Measurements from ENCODE around the gene OCA2. TPM values are rescaled to one million over a fixed set of nuclear protein-coding genes. Genes with fewer than 3 reads are reported as not detected.

The OCA2 gene
- polyA plus RNA-seq, 1 experiment, result not detected

- POLR2A ChIA-PET, result no interaction called here
- H3K4me3 ChIP-seq (ENCODE audit: low read depth, low read length), result no peak overlapping the region
- peaks cover 18% of the 10 kb centered on the region for H3K9me3 ChIP-seq (ENCODE audit: control insufficient read depth, insufficient read depth, low read length)
- H3K27me3 ChIP-seq (ENCODE audit: control insufficient read depth, insufficient read depth, low read length), result no peaks in the 10 kb centered on the region
- DNase-seq (ENCODE audit: low read depth, low spot score), result no peak
- CTCF ChIA-PET, result no interaction called here
- H3K27ac ChIP-seq (ENCODE audit: low read depth, low read length), result no peak overlapping the region
- TF ChIP-seq, protein P1, sequence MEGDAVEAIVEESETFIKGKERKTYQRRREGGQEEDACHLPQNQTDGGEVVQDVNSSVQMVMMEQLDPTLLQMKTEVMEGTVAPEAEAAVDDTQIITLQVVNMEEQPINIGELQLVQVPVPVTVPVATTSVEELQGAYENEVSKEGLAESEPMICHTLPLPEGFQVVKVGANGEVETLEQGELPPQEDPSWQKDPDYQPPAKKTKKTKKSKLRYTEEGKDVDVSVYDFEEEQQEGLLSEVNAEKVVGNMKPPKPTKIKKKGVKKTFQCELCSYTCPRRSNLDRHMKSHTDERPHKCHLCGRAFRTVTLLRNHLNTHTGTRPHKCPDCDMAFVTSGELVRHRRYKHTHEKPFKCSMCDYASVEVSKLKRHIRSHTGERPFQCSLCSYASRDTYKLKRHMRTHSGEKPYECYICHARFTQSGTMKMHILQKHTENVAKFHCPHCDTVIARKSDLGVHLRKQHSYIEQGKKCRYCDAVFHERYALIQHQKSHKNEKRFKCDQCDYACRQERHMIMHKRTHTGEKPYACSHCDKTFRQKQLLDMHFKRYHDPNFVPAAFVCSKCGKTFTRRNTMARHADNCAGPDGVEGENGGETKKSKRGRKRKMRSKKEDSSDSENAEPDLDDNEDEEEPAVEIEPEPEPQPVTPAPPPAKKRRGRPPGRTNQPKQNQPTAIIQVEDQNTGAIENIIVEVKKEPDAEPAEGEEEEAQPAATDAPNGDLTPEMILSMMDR (IDR thresholded peaks at IDR 0.05; ENCODE audit: low read depth, low read length), result no peak
Observed at GRCh38 chr15:27873828-27874227, 225.3 kb downstream of the OCA2 start.

DNA sequence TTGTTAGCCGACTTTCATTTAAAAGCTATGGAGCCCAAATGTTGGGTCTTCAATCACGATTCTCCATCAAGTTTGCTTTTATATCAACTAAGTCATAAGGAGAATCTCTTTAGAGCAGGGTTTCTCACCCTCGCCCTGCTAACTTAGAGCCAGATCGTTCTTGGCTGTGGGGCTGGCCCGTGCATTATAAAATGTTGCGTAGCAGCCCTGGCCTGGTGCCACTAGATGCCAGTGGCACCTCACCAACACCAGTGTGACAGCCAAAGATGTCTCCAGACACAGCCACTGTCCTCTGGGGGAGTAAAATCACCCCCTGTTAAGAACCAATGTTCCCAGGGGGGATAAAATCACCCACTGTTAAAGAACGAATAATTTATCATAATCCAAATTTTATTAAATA is 226.1 kb downstream of the OCA2 start:
- H3K27ac ChIP-seq (ENCODE audit: low read depth, low read length), result no peak overlapping the region
- ChIA-PET POLR2A (no interaction called here), CTCF (no interaction called here)
- no peak overlapping the region for H3K4me3 ChIP-seq (ENCODE audit: low read depth, low read length)
- no peaks in the 10 kb centered on the region for H3K27me3 ChIP-seq (ENCODE audit: control insufficient read depth, insufficient read depth, low read length)
- H3K9me3 ChIP-seq (ENCODE audit: control insufficient read depth, insufficient read depth, low read length), result peaks cover 18% of the 10 kb centered on the region
- TF ChIP-seq, protein P1 (IDR thresholded peaks at IDR 0.05; ENCODE audit: low read depth, low read length), result no peak
- no peak for DNase-seq (ENCODE audit: low read depth, low spot score)

- no peak overlapping the region for H3K4me3 ChIP-seq (ENCODE audit: low read depth, low read length)
- DNase-seq (ENCODE audit: low read depth, low spot score), result no peak
- no peak overlapping the region for H3K27ac ChIP-seq (ENCODE audit: low read depth, low read length)
- H3K27me3 ChIP-seq (ENCODE audit: control insufficient read depth, insufficient read depth, low read length), result no peaks in the 10 kb centered on the region
- POLR2A ChIA-PET, result no interaction called here
- CTCF ChIA-PET, result no interaction called here
- H3K9me3 ChIP-seq (ENCODE audit: control insufficient read depth, insufficient read depth, low read length), result peaks cover 18% of the 10 kb centered on the region
- TF ChIP-seq, protein P1 (IDR thresholded peaks at IDR 0.05; ENCODE audit: low read depth, low read length), result no peak
Observed at GRCh38 chr15:27872355-27872754, 226.8 kb downstream of the OCA2 start.

GRCh38 chr15:27871902-27872260 is 227.2 kb downstream of the OCA2 start:
- Histone ChIP-seq H3K27me3 (ENCODE audit: control insufficient read depth, insufficient read depth, low read length) (no peaks in the 10 kb centered on the region), H3K4me3 (ENCODE audit: low read depth, low read length) (no peak overlapping the region), H3K9me3 (ENCODE audit: control insufficient read depth, insufficient read depth, low read length) (peaks cover 18% of the 10 kb centered on the region), H3K27ac (ENCODE audit: low read depth, low read length) (no peak overlapping the region)
- TF ChIP-seq, protein P1 (IDR thresholded peaks at IDR 0.05; ENCODE audit: low read depth, low read length), result no peak
- ChIA-PET CTCF (no interaction called here), POLR2A (no interaction called here)
- DNase-seq (ENCODE audit: low read depth, low spot score), result no peak

GRCh38 chr15:27871078-27871901 is 227.8 kb downstream of the OCA2 start:
- ChIA-PET POLR2A (no interaction called here), CTCF (no interaction called here)
- H3K4me3 ChIP-seq (ENCODE audit: low read depth, low read length), result no peak overlapping the region
- no peak overlapping the region for H3K27ac ChIP-seq (ENCODE audit: low read depth, low read length)
- H3K27me3 ChIP-seq (ENCODE audit: control insufficient read depth, insufficient read depth, low read length), result no peaks in the 10 kb centered on the region
- TF ChIP-seq, protein P1 (IDR thresholded peaks at IDR 0.05; ENCODE audit: low read depth, low read length), result no peak
- peaks cover 18% of the 10 kb centered on the region for H3K9me3 ChIP-seq (ENCODE audit: control insufficient read depth, insufficient read depth, low read length)
- DNase-seq (ENCODE audit: low read depth, low spot score), result no peak
